SK-N-MC (cell line): ENCODE data around the gene CFAP46.

Experiments
- DNase-seq: peaks from one replicate; pipeline ENCODE4 v3.0.0-alpha.2; 2011; ENCODE audit warnings: low read depth, low spot score
- H3K27ac ChIP-seq: fragments of 200-600 bp; sonication (generic); 2 replicates; pipeline ENCODE4 v1.5.1; 2016; ENCODE audit warnings: mixed run types
- H3K36me3 ChIP-seq: fragments of 200-600 bp; sonication (generic); 2 replicates; pipeline ENCODE4 v1.6.1; 2017; ENCODE audit warnings: antibody characterized with exemption, low read length, mixed read lengths; ENCODE audit not compliant: insufficient read depth
- H3K4me3 ChIP-seq: fragments of 200-600 bp; sonication (generic); 2 replicates; pipeline ENCODE4 v1.5.1; 2016
- H3K9ac ChIP-seq: fragments of 200-600 bp; sonication (generic); 2 replicates; pipeline ENCODE4 v1.8.0; 2017; ENCODE audit warnings: mixed run types, mixed read lengths; ENCODE audit not compliant: insufficient read length
- H3K9me3 ChIP-seq: fragments of 200-600 bp; sonication (generic); 2 replicates; pipeline ENCODE4 v1.6.1; 2017; ENCODE audit warnings: low read depth, mild to moderate bottlenecking, antibody characterized with exemption, low read length, moderate library complexity, mixed read lengths
- EZH2 ChIP-seq: fragments of 200-600 bp; sonication (generic); IDR thresholded peaks from one replicate; pipeline ENCODE4 v1.6.1; 2017; ENCODE audit warnings: antibody characterized with exemption
- FOXP2 ChIP-seq: optimal IDR thresholded peaks from 2 replicates; pipeline ENCODE3; 2011; ENCODE audit warnings: mild to moderate bottlenecking, moderate library complexity; ENCODE audit not compliant: insufficient read depth; ENCODE audit errors: extremely low read length, control extremely low read depth
- POLR2AphosphoS5 ChIP-seq: IDR thresholded peaks from 2 replicates; pipeline ENCODE4 v1.6.1; 2012; ENCODE audit warnings: mild to moderate bottlenecking, low read depth, low read length, borderline replicate concordance

The CFAP46 gene

GRCh38 chr10:132974886-132975830 is 32.8 kb upstream of the CFAP46 start:
- Histone ChIP-seq H3K9me3 (no peaks in the 10 kb centered on the region), H3K9ac (no peak overlapping the region), H3K36me3 (no peaks in the 10 kb centered on the region), H3K27ac (no peak overlapping the region), H3K4me3 (no peak overlapping the region)
- TF ChIP-seq POLR2AphosphoS5 (no peak), EZH2 (no peak), FOXP2 (no peak)
- DNase-seq, result no peak

- no peak for TF ChIP-seq EZH2
- no peak for TF ChIP-seq FOXP2
- TF ChIP-seq POLR2AphosphoS5, result no peak
- Histone ChIP-seq H3K4me3 (no peak overlapping the region), H3K9me3 (no peaks in the 10 kb centered on the region), H3K36me3 (no peaks in the 10 kb centered on the region), H3K9ac (no peak overlapping the region), H3K27ac (no peak overlapping the region)
- DNase-seq, result no peak
Measured at GRCh38 chr10:132974249-132974796, 32.0 kb upstream of the CFAP46 start.

- Histone ChIP-seq H3K9ac (no peak overlapping the region), H3K9me3 (no peaks in the 10 kb centered on the region), H3K36me3 (no peaks in the 10 kb centered on the region), H3K4me3 (no peak overlapping the region), H3K27ac (no peak overlapping the region)
- DNase-seq, result no peak
- TF ChIP-seq EZH2 (no peak), POLR2AphosphoS5 (no peak), FOXP2 (no peak)
Measured at GRCh38 chr10:132973903-132974241, 31.5 kb upstream of the CFAP46 start.

GRCh38 chr10:132972986-132973902 is 30.9 kb upstream of the CFAP46 start:
- H3K36me3 ChIP-seq, result no peaks in the 10 kb centered on the region
- no peak overlapping the region for H3K27ac ChIP-seq
- TF ChIP-seq FOXP2 (no peak), POLR2AphosphoS5 (no peak), EZH2 (no peak)
- no peak overlapping the region for H3K9ac ChIP-seq
- H3K9me3 ChIP-seq, result no peaks in the 10 kb centered on the region
- DNase-seq, result no peak
- no peak overlapping the region for H3K4me3 ChIP-seq

GRCh38 chr10:132972149-132972985 is 30.0 kb upstream of the CFAP46 start:
- H3K36me3 ChIP-seq, result no peaks in the 10 kb centered on the region
- TF ChIP-seq EZH2, result no peak
- TF ChIP-seq FOXP2, result no peak
- no peak for TF ChIP-seq POLR2AphosphoS5
- no peak for DNase-seq
- H3K9ac ChIP-seq, result no peak overlapping the region
- H3K9me3 ChIP-seq, result no peaks in the 10 kb centered on the region
- no peak overlapping the region for H3K4me3 ChIP-seq
- H3K27ac ChIP-seq, result no peak overlapping the region

GRCh38 chr10:132971448-132972148 is 29.2 kb upstream of the CFAP46 start:
- H3K9me3 ChIP-seq, result no peaks in the 10 kb centered on the region
- DNase-seq, result no peak

More at GRCh38 chr10:132971448-132972148, 29.2 kb upstream of the CFAP46 start:
- no peak overlapping the region for H3K9ac ChIP-seq
- no peak overlapping the region for H3K27ac ChIP-seq
- no peaks in the 10 kb centered on the region for H3K36me3 ChIP-seq
- no peak for TF ChIP-seq FOXP2
- no peak for TF ChIP-seq POLR2AphosphoS5
- no peak for TF ChIP-seq EZH2
- H3K4me3 ChIP-seq, result no peak overlapping the region
